Astrocyte of the spinal cord (primary cell): ENCODE measurements around the gene DOK7.

Experiments used
- DNase-seq: peaks from one replicate; pipeline ENCODE4 v3.0.0; 2011; ENCODE audit warnings: low read depth, low spot score
- H3K4me3 ChIP-seq: 2 replicates; pipeline ENCODE4 v1.5.1; 2011; ENCODE audit warnings: low read depth, mild to moderate bottlenecking, low read length, moderate library complexity
- in situ Hi-C: cut with HindIII; loops from 2 replicates; pipeline ENCODE4 v1.10.0; 2017; ENCODE audit warnings: low sequenced_read_pairs
- TF ChIP-seq, protein P1 (sequence below): IDR thresholded peaks from 2 replicates; pipeline ENCODE4 v1.5.1; 2012; ENCODE audit warnings: low read depth, mild to moderate bottlenecking, low read length, inconsistent platforms

The DOK7 gene

DNA sequence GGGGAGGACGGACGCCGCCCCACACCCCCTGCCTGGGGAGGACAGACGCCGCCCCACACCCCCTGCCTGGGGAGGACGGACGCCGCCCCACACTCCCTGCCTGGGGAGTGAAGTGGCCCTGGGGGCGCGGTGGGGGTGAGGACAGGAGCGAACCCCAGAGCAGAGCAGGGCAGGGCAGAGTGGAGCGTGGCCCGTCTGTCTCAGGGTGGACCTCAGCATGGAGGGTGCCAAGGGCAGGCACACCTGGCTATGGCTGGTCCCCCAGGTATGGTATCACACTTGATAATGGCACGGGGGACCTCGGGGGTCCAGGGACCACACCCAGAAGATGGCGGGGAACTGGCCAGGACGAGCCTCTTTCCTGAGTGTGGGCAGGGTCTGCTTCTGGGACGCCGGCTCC is 59.5 kb downstream of the DOK7 start:
- H3K4me3 ChIP-seq: no peak overlapping the region
- TF ChIP-seq, protein P1, sequence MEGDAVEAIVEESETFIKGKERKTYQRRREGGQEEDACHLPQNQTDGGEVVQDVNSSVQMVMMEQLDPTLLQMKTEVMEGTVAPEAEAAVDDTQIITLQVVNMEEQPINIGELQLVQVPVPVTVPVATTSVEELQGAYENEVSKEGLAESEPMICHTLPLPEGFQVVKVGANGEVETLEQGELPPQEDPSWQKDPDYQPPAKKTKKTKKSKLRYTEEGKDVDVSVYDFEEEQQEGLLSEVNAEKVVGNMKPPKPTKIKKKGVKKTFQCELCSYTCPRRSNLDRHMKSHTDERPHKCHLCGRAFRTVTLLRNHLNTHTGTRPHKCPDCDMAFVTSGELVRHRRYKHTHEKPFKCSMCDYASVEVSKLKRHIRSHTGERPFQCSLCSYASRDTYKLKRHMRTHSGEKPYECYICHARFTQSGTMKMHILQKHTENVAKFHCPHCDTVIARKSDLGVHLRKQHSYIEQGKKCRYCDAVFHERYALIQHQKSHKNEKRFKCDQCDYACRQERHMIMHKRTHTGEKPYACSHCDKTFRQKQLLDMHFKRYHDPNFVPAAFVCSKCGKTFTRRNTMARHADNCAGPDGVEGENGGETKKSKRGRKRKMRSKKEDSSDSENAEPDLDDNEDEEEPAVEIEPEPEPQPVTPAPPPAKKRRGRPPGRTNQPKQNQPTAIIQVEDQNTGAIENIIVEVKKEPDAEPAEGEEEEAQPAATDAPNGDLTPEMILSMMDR: no peak
- DNase-seq: no peak
- in situ Hi-C loops: no loop called here

DNA sequence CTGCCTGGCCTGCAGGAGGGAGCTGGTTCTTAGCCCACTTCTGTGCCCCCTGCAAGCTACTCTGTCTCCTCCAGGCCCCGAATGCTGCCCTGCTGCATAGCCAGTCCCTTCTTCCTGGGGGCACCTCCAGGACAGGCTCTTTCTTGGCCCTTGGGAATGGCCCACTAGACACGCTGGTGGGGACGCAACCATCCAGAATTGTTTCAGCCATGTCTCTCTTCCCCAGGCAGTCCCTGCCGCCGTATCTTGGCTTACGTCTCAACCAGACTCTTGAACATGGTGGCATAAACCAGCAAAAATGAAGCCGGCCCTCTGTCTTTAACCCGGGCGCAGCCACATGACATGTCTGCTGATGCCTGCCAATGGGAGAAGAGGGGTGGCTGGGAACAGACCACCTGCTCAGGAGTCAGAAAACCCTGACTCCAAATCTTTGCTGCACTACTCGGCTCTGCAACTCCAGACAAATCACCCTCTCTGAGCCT is 60.1 kb downstream of the DOK7 start:
- in situ Hi-C loops: no loop called here
- TF ChIP-seq, protein P1: no peak
- DNase-seq: no peak
- no peak overlapping the region for H3K4me3 ChIP-seq

DNA sequence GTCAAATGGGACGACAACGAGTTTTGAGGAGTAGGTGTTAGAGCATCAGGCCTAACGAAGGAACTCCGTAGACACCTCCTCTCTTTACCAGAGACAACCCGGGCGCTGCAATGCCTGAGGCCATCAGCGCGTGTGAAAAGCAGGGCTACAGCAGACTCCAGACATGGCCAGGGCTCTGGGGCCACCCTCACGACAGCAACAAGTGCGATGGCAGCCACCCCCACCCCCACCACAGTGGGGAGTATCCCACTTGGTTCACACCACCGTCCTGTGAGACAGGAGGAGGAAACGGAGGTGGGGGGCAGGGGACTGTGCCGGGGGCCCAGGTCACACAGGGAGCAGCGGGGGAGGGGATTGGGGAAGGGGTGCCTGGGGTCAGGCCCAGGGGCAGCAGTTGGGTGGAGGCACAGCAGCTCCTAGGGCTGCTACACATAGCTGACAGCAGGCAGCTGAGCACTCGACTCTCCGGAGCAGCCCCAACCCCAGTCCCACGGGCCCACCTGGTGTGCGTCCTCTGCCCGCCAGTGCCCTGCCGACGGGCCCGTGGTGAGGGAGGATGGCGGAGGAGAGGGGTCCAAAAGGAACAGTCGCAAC is 60.6 kb downstream of the DOK7 start:
- DNase-seq: no peak
- in situ Hi-C loops: no loop called here
- H3K4me3 ChIP-seq: no peak overlapping the region
- TF ChIP-seq, protein P1: no peak

DNA sequence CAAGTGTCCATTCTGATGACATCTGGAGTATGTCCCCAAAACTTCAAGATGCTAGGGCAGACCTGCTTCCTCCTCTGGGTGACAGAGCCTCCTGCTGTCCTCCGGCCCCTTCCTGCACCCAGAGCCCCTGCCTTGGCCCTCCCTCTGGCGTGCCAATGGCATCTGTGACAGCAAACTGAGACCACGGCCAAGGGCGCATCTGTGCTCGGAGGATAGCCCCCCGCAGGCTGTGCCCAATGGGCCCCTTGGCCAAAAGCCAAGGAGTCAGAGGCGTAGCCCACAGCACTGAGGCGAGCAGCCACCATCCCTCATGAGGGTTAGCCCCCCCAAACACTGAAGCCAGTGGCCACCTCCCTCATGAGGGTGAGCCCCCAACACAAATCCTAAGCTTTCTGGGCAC is 61.2 kb downstream of the DOK7 start:
- TF ChIP-seq, protein P1: no peak
- in situ Hi-C loops: no loop called here
- DNase-seq: no peak
- H3K4me3 ChIP-seq: no peak overlapping the region

DNA sequence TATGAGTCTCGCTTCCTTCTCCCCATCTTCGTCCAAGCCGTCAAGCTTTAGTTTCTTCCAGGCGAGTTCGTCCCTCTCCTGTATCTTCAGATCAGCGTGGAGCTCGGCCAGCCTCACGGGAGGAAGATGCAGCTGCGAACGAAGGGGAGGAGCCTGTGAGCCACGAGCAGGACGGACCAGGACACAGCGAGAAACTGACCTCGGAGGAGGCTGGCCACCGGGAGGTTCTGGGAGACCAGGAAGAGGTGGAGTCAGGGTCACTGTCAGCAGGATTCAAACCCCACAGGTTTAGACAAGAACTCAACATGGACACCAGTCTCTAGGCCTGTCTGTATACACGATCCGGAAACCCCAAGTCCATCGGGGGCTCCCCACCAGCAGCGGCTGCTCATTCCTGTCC is 61.8 kb downstream of the DOK7 start:
- DNase-seq: no peak
- in situ Hi-C loops: no loop called here
- H3K4me3 ChIP-seq: no peak overlapping the region
- TF ChIP-seq, protein P1: no peak

DNA sequence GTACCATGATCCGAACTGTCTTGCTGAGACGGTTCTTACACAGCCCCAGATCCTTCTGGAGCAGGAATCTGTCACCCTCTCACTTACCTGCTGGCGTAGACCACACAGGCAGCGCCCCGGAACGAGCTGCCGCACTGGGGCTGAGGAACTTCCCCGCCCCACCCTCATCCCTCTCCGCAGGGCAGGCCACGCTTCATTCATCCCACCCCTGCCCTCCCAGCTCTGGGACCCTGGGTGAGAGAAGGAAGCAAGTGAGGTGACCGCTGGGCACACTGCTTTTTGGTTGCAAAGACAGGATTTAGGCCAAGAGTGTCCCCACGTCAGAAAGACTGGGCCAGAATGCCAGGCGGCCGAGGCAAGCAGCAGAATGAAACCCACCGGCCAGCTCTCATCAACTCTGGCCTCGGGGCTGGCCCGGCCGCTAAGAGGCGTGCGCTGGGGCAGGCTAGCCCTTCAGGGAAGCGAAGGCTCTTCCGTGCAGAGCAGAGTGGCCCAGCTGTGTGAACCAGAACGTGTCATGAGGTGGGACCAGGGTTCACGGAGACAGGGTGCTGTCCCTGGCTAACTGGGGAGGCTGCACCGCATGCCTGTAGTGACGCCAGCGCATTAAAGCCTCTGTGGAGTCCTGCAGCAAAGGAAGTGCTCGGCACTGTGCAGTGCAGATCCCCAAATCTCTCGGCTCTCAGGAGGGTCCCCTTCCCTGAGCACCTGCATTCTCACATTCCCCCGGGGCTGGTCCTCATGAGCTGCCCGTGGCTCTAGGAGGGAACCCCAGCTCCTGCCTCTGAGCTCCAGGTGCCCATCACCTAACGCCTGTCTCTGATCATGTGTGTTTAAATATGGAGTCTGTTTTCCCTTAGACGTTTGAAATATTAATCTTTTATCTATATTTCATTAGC is 62.7 kb downstream of the DOK7 start:
- TF ChIP-seq, protein P1: no peak
- in situ Hi-C loops: no loop called here
- no peak overlapping the region for H3K4me3 ChIP-seq
- DNase-seq: no peak
